ENCODE data around the gene ATG9B. TPM values are rescaled to one million over a fixed set of nuclear protein-coding genes. Genes with fewer than 3 reads are reported as not detected.
A peak's percentile ranks its signal among the peaks of the same experiment; 100 is the strongest.

ATG9B gene
- total and polyA plus RNA-seq, 9 of the 15 experiments (the other 6 are each of a cell fraction or from before 2014, with no cell fraction given): 0.29 to 8.0 (median 2.1) TPM

DNA sequence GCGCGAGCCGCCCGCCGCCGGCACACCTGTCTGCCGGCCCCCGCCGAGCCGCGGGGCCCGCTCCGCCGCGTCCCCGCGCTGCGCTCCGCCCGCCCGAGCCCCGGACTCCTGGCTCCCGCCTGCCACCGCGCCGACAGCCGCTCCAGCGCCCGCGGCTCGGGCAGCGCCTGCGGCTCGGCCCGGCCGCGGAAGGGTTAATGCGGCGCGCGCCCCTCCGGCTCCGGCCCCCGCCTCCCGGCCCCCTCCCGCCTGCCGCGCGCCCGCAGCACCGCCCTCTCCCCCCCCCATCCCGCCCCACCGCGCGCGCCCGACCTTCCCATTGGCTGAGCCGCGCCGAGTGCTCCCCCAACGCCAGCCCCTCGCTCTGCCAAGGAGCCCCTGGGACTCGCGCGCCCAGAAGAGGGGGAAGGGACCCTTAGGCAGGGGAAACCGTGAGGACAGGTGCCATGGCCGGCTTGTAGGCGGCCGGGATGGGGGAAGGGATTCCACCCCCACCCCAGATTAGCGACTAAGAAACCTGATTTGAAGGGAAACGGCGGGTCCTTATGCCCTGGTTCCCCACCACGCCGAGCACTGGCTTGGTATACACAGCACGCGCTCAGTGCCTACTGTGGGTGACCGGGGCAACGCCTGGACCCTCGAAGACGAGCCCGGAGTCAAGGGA lies 46.0 kb downstream of the ATG9B start, which contains the start of gene KCNH2 (continued):
- TF ChIP-seq, protein P1, sequence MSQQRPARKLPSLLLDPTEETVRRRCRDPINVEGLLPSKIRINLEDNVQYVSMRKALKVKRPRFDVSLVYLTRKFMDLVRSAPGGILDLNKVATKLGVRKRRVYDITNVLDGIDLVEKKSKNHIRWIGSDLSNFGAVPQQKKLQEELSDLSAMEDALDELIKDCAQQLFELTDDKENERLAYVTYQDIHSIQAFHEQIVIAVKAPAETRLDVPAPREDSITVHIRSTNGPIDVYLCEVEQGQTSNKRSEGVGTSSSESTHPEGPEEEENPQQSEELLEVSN (IDR thresholded peaks at IDR 0.05; ENCODE audit: borderline replicate concordance in 1 of 2, extremely low read depth in 1 of 2, insufficient read depth in 1 of 2, insufficient read length in 1 of 2, low read depth in 1 of 2, low read length in 1 of 2, poor library complexity in 1 of 2, severe bottlenecking in 1 of 2): peak in 1 of 2 experiments; percentile 41
- TF ChIP-seq ZNF696 (CRISPR knock-in tag; conservative IDR thresholded peaks at IDR 0.05): no peak
- TF ChIP-seq PYGO2 (tag; IDR thresholded peaks at IDR 0.05): no peak
- TF ChIP-seq, protein P2, sequence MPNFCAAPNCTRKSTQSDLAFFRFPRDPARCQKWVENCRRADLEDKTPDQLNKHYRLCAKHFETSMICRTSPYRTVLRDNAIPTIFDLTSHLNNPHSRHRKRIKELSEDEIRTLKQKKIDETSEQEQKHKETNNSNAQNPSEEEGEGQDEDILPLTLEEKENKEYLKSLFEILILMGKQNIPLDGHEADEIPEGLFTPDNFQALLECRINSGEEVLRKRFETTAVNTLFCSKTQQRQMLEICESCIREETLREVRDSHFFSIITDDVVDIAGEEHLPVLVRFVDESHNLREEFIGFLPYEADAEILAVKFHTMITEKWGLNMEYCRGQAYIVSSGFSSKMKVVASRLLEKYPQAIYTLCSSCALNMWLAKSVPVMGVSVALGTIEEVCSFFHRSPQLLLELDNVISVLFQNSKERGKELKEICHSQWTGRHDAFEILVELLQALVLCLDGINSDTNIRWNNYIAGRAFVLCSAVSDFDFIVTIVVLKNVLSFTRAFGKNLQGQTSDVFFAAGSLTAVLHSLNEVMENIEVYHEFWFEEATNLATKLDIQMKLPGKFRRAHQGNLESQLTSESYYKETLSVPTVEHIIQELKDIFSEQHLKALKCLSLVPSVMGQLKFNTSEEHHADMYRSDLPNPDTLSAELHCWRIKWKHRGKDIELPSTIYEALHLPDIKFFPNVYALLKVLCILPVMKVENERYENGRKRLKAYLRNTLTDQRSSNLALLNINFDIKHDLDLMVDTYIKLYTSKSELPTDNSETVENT (CRISPR knock-in tag; IDR thresholded peaks at IDR 0.05): peak; percentile 41
- 0 out of 2 replicates have a peak, but pooled peaks have one; percentile 45 for TF ChIP-seq FOXK1 (CRISPR knock-in tag; IDR thresholded peaks at IDR 0.05; ENCODE audit: borderline replicate concordance)
- TF ChIP-seq NBN (IDR thresholded peaks at IDR 0.05; ENCODE audit: low read depth): no peak
- TF ChIP-seq ZNF354B (CRISPR knock-in tag; IDR thresholded peaks at IDR 0.05): no peak
- peak; percentile 22; the same call in 1 of the 2 replicates for TF ChIP-seq GABPA (tag; conservative IDR thresholded peaks at IDR 0.05; ENCODE audit: low read depth)
- TF ChIP-seq FOXM1 (IDR thresholded peaks at IDR 0.05; ENCODE audit: low read depth): no peak
- TF ChIP-seq FOXM1 (CRISPR knock-in tag; IDR thresholded peaks at IDR 0.05; ENCODE audit: low read depth): 0 out of 2 replicates have a peak, but pooled peaks have one; percentile 42
- no peak for TF ChIP-seq TOE1 (IDR thresholded peaks at IDR 0.05; ENCODE audit: borderline replicate concordance)
- TF ChIP-seq TOE1 (CRISPR knock-in tag; IDR thresholded peaks at IDR 0.05; ENCODE audit: borderline replicate concordance, low read depth): 0 out of 2 replicates have a peak, but pooled peaks have one; percentile 70
- TF ChIP-seq, protein P3, sequence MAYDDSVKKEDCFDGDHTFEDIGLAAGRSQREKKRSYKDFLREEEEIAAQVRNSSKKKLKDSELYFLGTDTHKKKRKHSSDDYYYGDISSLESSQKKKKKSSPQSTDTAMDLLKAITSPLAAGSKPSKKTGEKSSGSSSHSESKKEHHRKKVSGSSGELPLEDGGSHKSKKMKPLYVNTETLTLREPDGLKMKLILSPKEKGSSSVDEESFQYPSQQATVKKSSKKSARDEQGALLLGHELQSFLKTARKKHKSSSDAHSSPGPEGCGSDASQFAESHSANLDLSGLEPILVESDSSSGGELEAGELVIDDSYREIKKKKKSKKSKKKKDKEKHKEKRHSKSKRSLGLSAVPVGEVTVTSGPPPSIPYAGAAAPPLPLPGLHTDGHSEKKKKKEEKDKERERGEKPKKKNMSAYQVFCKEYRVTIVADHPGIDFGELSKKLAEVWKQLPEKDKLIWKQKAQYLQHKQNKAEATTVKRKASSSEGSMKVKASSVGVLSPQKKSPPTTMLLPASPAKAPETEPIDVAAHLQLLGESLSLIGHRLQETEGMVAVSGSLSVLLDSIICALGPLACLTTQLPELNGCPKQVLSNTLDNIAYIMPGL (CRISPR knock-in tag; IDR thresholded peaks at IDR 0.05): 0 out of 2 replicates have a peak, but pooled peaks have one; percentile 26
- no peak; the same call in 1 of the 2 replicates for TF ChIP-seq ZFX (CRISPR knock-in tag; IDR thresholded peaks at IDR 0.05)
- TF ChIP-seq ZNF639 (CRISPR knock-in tag; conservative IDR thresholded peaks at IDR 0.05 in 1 of 2, IDR thresholded peaks at IDR 0.05 in 1 of 2): peak in 1 of 2 experiments; percentile 46; a peak in 1 of 4 replicates
- 0 out of 2 replicates have a peak, but pooled peaks have one; percentile 34 for TF ChIP-seq ZNF717 (CRISPR knock-in tag; IDR thresholded peaks at IDR 0.05)
- TF ChIP-seq PHF8 (IDR thresholded peaks at IDR 0.05; ENCODE audit: borderline replicate concordance, low read length): peak; percentile 49; the same call in 1 of the 2 replicates
- 0 out of 2 replicates have a peak, but pooled peaks have one; percentile 10 for TF ChIP-seq ZBTB9 (CRISPR knock-in tag; IDR thresholded peaks at IDR 0.05)
